ENCODE results near the gene WDR18.
A peak's percentile ranks its signal among the peaks of the same experiment; 100 is the strongest.

DNA sequence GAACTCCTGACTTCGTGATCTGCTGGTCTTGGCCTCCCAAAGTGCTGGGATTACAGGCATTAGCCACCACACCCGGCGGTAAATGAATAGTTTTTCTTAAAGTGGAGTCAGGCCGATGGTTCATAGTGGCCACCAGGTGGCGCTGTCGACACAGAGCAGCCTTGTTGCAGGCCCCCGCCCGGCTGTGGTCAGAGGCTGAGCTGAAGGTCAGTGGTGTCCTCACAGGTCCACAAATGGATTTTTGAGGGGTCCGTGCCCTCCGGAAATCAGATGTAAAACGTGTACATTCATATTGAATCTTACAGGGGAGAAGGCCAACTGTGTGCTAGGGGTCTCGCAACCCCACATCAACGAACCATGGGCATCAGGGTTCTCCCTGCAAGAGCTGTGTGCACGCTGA, 13.4 kb upstream of the WDR18 start:
- TF ChIP-seq, protein P1, sequence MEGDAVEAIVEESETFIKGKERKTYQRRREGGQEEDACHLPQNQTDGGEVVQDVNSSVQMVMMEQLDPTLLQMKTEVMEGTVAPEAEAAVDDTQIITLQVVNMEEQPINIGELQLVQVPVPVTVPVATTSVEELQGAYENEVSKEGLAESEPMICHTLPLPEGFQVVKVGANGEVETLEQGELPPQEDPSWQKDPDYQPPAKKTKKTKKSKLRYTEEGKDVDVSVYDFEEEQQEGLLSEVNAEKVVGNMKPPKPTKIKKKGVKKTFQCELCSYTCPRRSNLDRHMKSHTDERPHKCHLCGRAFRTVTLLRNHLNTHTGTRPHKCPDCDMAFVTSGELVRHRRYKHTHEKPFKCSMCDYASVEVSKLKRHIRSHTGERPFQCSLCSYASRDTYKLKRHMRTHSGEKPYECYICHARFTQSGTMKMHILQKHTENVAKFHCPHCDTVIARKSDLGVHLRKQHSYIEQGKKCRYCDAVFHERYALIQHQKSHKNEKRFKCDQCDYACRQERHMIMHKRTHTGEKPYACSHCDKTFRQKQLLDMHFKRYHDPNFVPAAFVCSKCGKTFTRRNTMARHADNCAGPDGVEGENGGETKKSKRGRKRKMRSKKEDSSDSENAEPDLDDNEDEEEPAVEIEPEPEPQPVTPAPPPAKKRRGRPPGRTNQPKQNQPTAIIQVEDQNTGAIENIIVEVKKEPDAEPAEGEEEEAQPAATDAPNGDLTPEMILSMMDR (IDR thresholded peaks at IDR 0.05; ENCODE audit: low read length), result peak; percentile 67
- TF ChIP-seq EZH2 (optimal IDR thresholded peaks at IDR 0.05; ENCODE audit: low read depth, low read length), result no peak
- no peak for TF ChIP-seq EZH2phosphoT487 (IDR thresholded peaks at IDR 0.05; ENCODE audit: low read length)

Measured in MM.1S (cell line).